SJSA1 (cell line): Measurements from ENCODE around the gene FILIP1L. TPM values are rescaled to one million over a fixed set of nuclear protein-coding genes. Genes with fewer than 3 reads are reported as not detected.
"Not testable (repeated sequence)": the region's sequence is repeated elsewhere in the genome, so short reads cannot be mapped to it uniquely, and the experiment has no call there.

Experiments used
- DNase-seq, 2 experiments: peaks; one replicate each; pipeline ENCODE4 v3.0.0-alpha.2; 2015 to 2020; ENCODE audit warnings: low spot score in 2 of 2, low read depth in 1 of 2
- H3K27ac ChIP-seq: fragments of 250-450 bp; sonication (Bioruptor Pico); 2 replicates; pipeline ENCODE4 v1.5.1; 2020; ENCODE audit warnings: mild to moderate bottlenecking, moderate library complexity
- H3K27me3 ChIP-seq: fragments of 250-450 bp; sonication (Bioruptor Pico); replicated peaks from 2 replicates; pipeline ENCODE4 v1.5.1; 2020; ENCODE audit warnings: mild to moderate bottlenecking, moderate library complexity
- H3K36me3 ChIP-seq: fragments of 250-450 bp; sonication (Bioruptor Pico); 2 replicates; pipeline ENCODE4 v1.5.1; 2020; ENCODE audit warnings: mild to moderate bottlenecking
- H3K4me1 ChIP-seq: fragments of 250-450 bp; sonication (Bioruptor Pico); replicated peaks from 2 replicates; pipeline ENCODE4 v1.6.1; 2021; ENCODE audit warnings: mild to moderate bottlenecking
- H3K4me3 ChIP-seq: fragments of 250-450 bp; sonication (Bioruptor Pico); 2 replicates; pipeline ENCODE4 v1.5.1; 2020; ENCODE audit warnings: mild to moderate bottlenecking
- H3K9me3 ChIP-seq: fragments of 250-450 bp; sonication (Bioruptor Pico); replicated peaks from 2 replicates; pipeline ENCODE4 v1.5.1; 2020; ENCODE audit warnings: mild to moderate bottlenecking
- total RNA-seq: library from RNA; depleted of rRNA; stranded (reverse); fragments of >200 nt; shearing (Covaris generic); gene quantifications from 2 replicates; pipeline ENCODE4 v1.2.3, GENCODE V29; 2014

The FILIP1L gene
- total RNA-seq, 1 experiment from 2014 or later, result 27.0 TPM

DNA sequence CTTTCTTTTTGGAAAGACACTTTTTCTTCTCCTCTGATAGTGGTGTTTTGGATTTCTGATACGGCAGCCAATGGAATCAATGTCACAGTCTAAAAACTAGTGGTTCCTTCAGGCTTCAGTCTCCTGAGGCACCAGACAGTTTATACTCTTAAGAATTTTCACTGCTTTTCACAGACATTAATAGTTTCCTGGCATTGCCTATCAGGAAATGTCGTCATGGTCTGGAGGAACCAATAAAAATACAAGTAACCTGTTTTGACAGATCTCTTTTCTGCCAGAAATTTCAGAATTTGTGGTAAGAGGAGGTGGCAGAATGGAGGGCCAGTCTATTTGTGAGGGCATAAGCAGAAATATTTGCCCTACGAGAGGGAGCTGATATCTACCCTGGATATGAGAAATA lies 44.8 kb downstream of the FILIP1L start:
- no peak for DNase-seq
- no peaks in the 10 kb centered on the region for H3K36me3 ChIP-seq
- peaks cover 75% of the 10 kb centered on the region for H3K4me1 ChIP-seq

DNA sequence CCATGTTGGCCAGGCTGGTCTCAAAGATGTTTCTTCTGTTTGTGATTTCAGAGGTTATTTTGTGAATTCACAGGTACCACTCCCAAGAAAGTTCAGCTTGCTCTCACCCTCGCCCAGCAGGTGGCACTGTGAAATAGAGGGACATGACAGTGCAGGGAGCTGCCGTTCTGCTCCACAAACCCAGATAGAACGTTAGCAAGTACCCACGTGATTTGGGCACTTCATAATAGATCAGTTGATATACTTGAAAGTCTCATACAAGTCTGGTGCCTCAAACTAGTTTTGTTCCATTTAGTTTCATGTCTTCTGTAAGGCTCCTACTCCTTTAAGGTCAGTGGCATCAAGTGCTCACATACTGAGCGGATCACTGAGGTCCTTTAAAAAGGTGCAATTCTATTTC lies 45.5 kb downstream of the FILIP1L start:
- peak; percentile 70 to 75 for DNase-seq
- H3K36me3 ChIP-seq, result no peaks in the 10 kb centered on the region
- H3K27ac ChIP-seq, result no peak overlapping the region
- H3K27me3 ChIP-seq, result no peaks in the 10 kb centered on the region
- no peaks in the 10 kb centered on the region for H3K9me3 ChIP-seq
- H3K4me3 ChIP-seq, result no peak overlapping the region
- peaks cover 78% of the 10 kb centered on the region for H3K4me1 ChIP-seq

More for the DNA sequence above, 44.8 kb downstream of the FILIP1L start:
- Histone ChIP-seq H3K4me3 (no peak overlapping the region), H3K27me3 (no peaks in the 10 kb centered on the region), H3K27ac (no peak overlapping the region), H3K9me3 (no peaks in the 10 kb centered on the region)

DNA sequence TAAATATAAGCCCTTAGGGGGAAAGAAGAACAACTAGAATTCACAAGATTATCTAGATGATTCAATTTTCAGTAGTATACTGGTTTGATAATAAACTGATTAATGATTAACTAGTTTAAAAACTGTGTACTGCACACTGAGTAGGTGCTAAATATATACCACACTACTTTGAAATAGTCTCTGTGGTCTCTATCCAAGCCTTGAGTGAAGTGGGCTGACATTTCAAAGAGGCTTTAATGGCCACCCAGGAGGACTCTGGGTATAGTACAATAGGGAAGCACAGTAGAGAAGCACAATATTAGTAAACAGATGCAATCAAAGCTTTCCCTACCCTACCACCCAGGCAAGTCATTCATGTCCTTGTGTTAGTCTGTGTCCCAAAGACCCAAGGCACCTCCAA lies 46.7 kb downstream of the FILIP1L start:
- Histone ChIP-seq H3K36me3 (no peaks in the 10 kb centered on the region), H3K27me3 (no peaks in the 10 kb centered on the region), H3K9me3 (no peaks in the 10 kb centered on the region), H3K4me1 (peaks cover 67% of the 10 kb centered on the region), H3K27ac (no peak overlapping the region), H3K4me3 (no peak overlapping the region)
- DNase-seq, result peak; percentile 51 to 74

DNA sequence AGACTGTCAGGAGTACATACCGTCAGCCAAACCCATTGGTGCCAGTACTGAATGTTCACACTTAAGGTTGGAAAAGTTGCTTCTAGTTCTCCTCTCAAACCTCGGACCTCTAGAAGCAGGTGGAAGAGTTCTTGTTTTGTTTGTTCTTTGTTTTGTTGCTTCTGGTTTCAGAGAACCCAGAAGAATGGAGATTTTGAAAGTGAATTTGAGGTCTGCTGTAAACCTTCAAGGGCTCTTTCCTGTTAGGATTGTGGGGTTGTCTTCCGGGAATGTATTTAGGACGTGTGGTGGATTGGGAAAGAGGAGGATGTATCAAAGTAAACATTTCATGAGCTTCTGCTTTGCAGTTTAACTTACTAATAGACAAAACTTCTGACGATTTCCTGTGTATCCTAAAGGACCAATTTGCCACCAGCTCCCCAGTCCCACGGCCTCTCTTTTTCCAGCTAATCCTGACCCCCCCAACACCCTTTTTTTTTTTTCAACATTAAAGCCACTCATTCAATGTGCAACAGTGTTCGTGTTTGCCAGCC lies 50.3 kb downstream of the FILIP1L start:
- Histone ChIP-seq H3K4me3 (no peak overlapping the region), H3K27ac (0 out of 2 replicates have a peak overlapping the region, but pooled peaks have one; percentile 12), H3K4me1 (peaks cover 33% of the 10 kb centered on the region), H3K27me3 (no peaks in the 10 kb centered on the region), H3K36me3 (no peaks in the 10 kb centered on the region), H3K9me3 (no peaks in the 10 kb centered on the region)
- no peak for DNase-seq

DNA sequence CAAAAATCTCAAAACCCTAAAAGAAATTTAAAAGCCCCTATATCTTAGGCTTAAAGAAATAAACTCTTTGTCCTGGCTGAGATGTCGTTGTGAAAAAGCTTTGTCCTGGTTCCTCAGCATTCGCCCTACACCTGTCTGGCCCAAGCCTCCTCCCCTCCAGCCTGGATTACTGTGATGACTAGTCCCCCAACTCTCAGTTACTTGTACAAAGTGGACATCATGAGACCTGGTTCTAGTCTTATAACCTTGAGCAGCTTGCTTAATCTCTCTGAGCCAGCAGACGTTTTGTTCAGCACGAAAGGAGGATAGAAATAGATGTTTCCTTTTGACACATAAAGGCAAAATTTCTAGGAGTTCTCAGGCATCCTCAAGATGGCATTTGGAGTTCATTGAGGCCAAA lies 51.6 kb downstream of the FILIP1L start:
- Histone ChIP-seq H3K36me3 (no peaks in the 10 kb centered on the region), H3K9me3 (no peaks in the 10 kb centered on the region), H3K27ac (no peak overlapping the region), H3K27me3 (no peaks in the 10 kb centered on the region), H3K4me3 (no peak overlapping the region), H3K4me1 (peaks cover 29% of the 10 kb centered on the region)
- DNase-seq, result no peak

DNA sequence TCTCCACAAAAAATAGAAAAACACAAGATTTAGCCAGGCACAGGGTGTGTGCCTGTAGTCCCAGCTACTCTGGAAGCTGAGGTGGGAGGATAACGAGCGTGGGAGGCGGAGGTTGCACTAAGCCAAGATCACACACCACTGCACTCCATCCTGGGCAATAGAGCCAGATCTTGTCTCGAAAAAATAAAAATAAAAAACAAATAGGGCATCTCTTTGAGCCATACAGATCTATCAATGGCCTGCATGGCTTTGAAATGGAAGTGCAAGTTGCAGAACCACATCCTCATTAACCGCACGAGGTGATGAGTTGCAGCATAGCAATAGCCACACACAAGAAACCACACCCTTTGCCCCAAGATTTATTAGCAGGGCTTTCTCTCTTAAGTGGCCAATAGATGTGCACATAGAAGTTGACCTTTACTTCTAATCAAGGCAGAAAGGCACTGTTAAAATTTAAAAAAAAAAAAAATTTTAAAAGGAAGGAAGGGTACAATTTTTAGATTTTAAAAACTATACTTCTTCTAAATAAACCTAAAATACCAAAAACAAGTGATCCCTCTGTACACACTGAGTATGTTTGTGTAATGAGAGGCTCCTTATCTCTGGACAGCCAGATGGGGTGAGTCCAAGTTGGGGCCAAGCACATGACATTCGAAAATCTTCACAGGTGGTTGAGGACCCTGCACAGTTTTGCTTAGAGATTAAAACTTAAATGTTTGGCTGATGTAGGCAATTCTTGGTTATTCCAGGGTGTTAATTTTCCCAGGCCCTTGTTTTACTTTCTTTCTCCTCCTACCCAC lies 53.4 kb downstream of the FILIP1L start:
- H3K27me3 ChIP-seq, result no peaks in the 10 kb centered on the region
- H3K27ac ChIP-seq, result no peak overlapping the region
- no peaks in the 10 kb centered on the region for H3K36me3 ChIP-seq
- H3K4me1 ChIP-seq, result peaks cover 20% of the 10 kb centered on the region
- no peak for DNase-seq
- no peaks in the 10 kb centered on the region for H3K9me3 ChIP-seq
- H3K4me3 ChIP-seq, result no peak overlapping the region

DNA sequence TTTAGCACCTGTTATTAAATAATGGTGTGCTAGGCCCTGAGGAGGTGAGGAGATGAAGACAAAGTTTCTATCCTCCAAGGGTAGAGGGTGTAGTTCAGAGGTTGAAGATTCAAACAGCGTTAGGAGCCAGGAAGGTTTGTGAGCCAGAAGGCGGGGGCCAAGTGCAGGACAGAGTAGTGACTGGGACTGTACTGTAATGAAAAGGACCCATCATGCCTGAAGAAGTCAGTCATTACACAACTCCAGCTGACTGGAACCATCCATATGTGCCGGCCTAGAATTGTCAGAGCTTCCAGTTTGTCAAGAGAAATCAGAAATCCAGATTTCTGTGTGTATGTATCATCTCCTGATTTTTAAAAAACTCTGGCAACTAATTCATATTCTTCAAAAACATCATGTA lies 54.8 kb downstream of the FILIP1L start:
- no peak for DNase-seq
- Histone ChIP-seq H3K9me3 (no peaks in the 10 kb centered on the region), H3K4me3 (no peak overlapping the region), H3K36me3 (no peaks in the 10 kb centered on the region), H3K27ac (no peak overlapping the region), H3K27me3 (no peaks in the 10 kb centered on the region), H3K4me1 (peaks cover 19% of the 10 kb centered on the region)

DNA sequence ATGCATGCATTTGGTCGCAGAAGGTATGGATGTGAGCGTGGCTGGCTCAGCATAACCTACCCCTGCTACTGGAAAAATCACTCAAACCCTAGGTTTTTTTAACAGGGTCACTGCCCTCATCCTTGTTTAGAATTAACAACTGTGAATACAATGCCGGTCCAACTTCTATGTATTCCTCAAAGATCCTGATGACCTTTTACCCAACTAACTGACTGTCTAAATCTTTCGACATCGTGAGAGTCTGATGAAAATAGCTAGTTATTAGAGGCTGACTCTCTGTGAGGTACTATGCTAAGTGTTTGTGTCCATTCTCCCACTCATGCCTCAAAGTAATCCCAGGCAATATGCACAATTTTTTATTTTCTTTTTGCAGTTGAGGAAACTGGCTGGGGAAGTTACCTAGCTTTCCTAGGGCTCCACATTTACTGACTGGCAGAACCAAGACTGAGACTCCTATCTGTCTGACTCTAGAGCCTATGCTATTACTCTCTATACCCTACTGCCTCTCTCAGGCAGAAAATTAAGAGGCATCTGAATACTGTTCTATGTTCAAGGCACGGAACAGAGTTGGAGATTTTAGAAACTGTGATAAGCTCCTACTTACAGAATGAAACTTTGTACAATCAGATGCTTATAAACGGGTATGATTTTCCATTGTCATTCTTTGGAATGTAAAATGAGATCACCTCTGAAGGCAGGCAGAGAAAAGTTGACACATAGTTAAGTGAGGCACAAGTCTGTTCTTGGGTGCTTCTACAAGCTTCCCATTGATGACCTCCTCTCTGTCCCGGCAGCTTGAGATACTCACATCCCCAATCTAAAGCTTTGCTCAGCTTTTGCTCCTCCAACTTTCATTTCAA lies 56.4 kb downstream of the FILIP1L start:
- no peak for DNase-seq
- peaks cover 10% of the 10 kb centered on the region for H3K4me1 ChIP-seq
- H3K27ac ChIP-seq, result peak overlapping the region; percentile 21
- no peaks in the 10 kb centered on the region for H3K9me3 ChIP-seq
- no peaks in the 10 kb centered on the region for H3K27me3 ChIP-seq
- H3K4me3 ChIP-seq, result no peak overlapping the region
- no peaks in the 10 kb centered on the region for H3K36me3 ChIP-seq

DNA sequence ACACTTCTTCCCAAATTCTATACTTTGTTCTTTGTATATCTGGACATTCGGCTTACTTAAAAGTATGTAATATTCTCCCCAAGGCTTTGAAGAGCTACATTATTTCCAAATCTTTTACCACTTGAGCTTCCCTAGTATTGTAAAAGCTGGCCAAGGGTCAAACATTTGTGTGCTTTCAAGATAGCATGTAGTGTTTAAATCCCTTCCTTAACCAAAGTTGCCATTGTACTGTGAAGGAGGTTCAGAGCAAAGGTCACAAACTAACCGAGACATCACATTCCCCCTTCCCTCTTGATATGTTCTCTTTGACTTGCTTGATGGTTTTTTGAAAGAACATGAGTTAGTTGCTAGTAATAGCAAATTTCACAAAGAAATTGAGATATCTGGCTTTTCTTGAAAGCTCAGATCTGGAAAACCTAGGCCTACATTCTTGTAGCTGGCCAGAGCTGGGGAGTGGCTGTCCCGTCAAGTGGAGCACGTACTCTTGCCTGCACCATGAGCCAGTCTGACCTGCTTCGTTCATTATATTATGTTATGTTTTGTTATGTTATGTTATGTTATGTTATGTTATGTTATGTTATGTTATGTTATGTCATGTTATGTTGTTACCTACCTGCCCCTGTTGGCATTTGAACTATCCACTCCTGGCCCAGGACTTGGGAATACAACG lies 60.2 kb downstream of the FILIP1L start:
- Histone ChIP-seq H3K36me3 (no peaks in the 10 kb centered on the region), H3K4me1 (peaks cover 10% of the 10 kb centered on the region), H3K27ac (no peak overlapping the region), H3K4me3 (no peak overlapping the region), H3K9me3 (no peaks in the 10 kb centered on the region), H3K27me3 (no peaks in the 10 kb centered on the region)
- DNase-seq, result no peak

DNA sequence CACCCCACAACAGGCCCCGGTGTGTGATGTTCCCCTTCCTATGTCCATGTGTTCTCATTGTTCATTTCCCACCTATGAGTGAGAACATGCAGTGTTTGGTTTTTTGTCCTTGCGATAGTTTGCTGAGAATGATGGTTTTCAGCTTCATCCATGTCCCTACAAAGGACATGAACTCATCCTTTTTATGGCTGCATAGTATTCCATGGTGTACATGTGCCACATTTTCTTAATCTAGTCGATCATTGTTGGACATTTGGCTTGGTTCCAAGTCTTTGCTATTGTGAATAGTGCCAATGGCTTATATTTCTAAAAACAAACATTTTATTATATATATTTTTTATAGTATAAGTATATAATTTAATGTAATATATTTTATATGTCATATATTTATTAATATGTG lies 62.8 kb downstream of the FILIP1L start:
- not testable (repeated sequence) for H3K36me3 ChIP-seq, H3K27me3 ChIP-seq, H3K27ac ChIP-seq, H3K9me3 ChIP-seq, H3K4me3 ChIP-seq, DNase-seq
- H3K4me1 ChIP-seq, result peaks cover 23% of the 10 kb centered on the region

DNA sequence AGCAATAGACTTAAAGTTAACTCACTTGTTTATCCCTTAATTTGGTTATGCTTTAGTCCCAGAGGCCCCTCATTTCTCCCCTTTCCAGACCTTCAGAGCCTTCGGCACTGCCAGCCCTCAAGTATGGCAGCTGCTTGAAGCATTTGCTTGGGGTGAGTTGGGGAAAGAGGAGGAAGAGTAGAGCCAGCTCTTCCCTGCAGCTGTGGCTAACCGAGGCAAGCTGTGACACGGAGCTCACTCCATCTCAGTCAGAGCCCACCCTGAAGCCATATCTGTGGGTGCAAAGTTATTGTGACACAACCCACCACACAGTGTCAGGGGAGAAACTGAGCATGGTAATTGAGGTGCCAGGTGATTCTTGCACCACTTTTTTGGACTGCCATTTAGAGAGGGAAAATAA lies 66.1 kb downstream of the FILIP1L start:
- H3K4me3 ChIP-seq, result no peak overlapping the region
- DNase-seq, result no peak
- H3K36me3 ChIP-seq, result no peaks in the 10 kb centered on the region
- no peaks in the 10 kb centered on the region for H3K27me3 ChIP-seq
- no peaks in the 10 kb centered on the region for H3K9me3 ChIP-seq
- no peak overlapping the region for H3K27ac ChIP-seq
- peaks cover 47% of the 10 kb centered on the region for H3K4me1 ChIP-seq

DNA sequence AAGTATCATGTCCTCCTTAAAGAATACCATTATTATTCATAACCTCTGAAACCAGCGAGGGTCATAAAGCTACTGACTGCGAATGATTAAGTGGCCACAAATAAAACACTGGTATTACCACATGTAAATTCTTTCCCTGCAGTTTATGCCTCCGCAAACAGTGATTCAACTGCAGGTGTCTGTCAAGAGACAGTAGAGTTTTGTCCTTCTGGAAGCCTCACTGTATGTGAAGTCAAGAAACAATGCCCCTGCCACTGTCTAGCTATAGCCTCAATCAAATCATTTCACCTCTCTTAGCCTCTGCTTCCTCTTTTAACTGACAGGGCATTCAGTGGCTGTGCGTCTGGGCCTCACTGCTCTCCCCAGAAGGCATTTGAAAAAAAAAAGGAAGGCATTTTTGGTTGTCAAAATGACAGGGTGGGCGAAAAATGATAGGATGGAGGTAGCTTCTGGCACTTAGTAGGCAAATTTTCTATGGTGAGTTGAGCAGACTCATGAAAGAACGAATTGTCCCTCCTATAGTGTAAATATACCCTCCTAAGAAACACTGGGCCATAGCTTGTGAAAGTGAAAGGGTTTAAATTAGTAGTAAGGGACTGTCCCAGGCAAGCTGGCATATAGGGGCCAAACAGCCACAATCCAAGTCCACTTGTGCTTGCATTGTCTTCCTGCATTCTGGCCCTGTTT lies 66.7 kb downstream of the FILIP1L start:
- Histone ChIP-seq H3K4me1 (peaks cover 53% of the 10 kb centered on the region), H3K9me3 (no peaks in the 10 kb centered on the region), H3K4me3 (no peak overlapping the region), H3K36me3 (no peaks in the 10 kb centered on the region), H3K27ac (no peak overlapping the region), H3K27me3 (no peaks in the 10 kb centered on the region)
- no peak for DNase-seq

DNA sequence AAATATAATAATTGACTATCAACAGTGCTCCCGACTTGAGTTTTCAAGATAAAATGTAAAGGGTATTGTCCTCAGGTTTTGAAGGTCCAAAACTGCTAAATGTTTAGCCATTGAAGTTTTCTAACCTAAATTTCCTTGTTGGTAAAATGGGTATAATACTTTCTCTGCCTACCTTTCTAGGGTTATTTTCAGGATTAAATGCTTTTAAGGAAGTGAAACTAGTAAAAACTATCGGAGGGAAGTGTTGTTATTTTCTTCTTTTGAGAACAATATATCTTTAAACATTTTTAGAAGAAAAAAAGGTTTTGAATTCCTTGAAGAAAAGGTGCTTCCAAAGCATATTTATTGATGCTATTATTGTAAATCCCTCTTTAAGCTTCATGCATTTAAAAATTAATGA lies 67.3 kb downstream of the FILIP1L start:
- H3K27me3 ChIP-seq, result no peaks in the 10 kb centered on the region
- H3K9me3 ChIP-seq, result no peaks in the 10 kb centered on the region
- no peak overlapping the region for H3K4me3 ChIP-seq
- no peak for DNase-seq
- H3K36me3 ChIP-seq, result no peaks in the 10 kb centered on the region
- H3K4me1 ChIP-seq, result peaks cover 60% of the 10 kb centered on the region
- H3K27ac ChIP-seq, result no peak overlapping the region
